ENCODE data around the gene ATMIN.

The ATMIN gene

GRCh38 chr16:81076566-81077075 lies 41.0 kb downstream of the ATMIN start:
- Histone ChIP-seq H3K27me3 (ENCODE audit: low read depth, low read length) (no peaks in the 10 kb centered on the region), H3K79me2 (ENCODE audit: low read length) (no peaks in the 10 kb centered on the region), H3K9ac (ENCODE audit: low read length) (peak overlapping the region; percentile 79), H3K4me1 (ENCODE audit: low read length) (peaks cover 9% of the 10 kb centered on the region; the same call in 1 of the 2 replicates), H3K36me3 (replicated peaks; ENCODE audit: low read depth, low read length) (no peaks in the 10 kb centered on the region), H3K4me3 (ENCODE audit: low read length) (peak overlapping the region; percentile 81), H2AFZ (ENCODE audit: low read depth, low read length) (peak overlapping the region; percentile 92), H4K20me1 (ENCODE audit: insufficient read depth, low read length) (no peaks in the 10 kb centered on the region), H3K27ac (ENCODE audit: low read length) (peak overlapping the region; percentile 60), H3K4me2 (ENCODE audit: low read length) (peak overlapping the region; percentile 93), H3K9me3 (ENCODE audit: insufficient read depth, low read length) (no peaks in the 10 kb centered on the region)
- TF ChIP-seq EZH2phosphoT487 (IDR thresholded peaks at IDR 0.05; ENCODE audit: low read depth): no peak
- TF ChIP-seq CTCF (IDR thresholded peaks at IDR 0.05; ENCODE audit: low read depth, low read length): no peak

GRCh38 chr16:81077076-81077940 lies 41.7 kb downstream of the ATMIN start, which contains the start of gene C16orf46:
Gene C16orf46, minus strand, starts transcription at chr16:81077238. Its CDS starts 13,283 bp downstream, at chr16:81063955.
- peaks cover 9% of the 10 kb centered on the region; the same call in 1 of the 2 replicates for H3K4me1 ChIP-seq (ENCODE audit: low read length)
- peak within 1 kb of the TSS; percentile 79 for H3K9ac ChIP-seq (ENCODE audit: low read length)
- no peaks in the 10 kb centered on the region for H3K9me3 ChIP-seq (ENCODE audit: insufficient read depth, low read length)
- no peaks in the 10 kb centered on the region for H3K27me3 ChIP-seq (ENCODE audit: low read depth, low read length)
- H2AFZ ChIP-seq (ENCODE audit: low read depth, low read length): peak within 1 kb of the TSS; percentile 92
- H3K36me3 ChIP-seq (replicated peaks; ENCODE audit: low read depth, low read length): no peaks in the 10 kb centered on the region
- H3K4me3 ChIP-seq (ENCODE audit: low read length): peak within 1 kb of the TSS; percentile 81
- H4K20me1 ChIP-seq (ENCODE audit: insufficient read depth, low read length): no peaks in the 10 kb centered on the region
- TF ChIP-seq EZH2phosphoT487 (IDR thresholded peaks at IDR 0.05; ENCODE audit: low read depth): no peak
- TF ChIP-seq CTCF (IDR thresholded peaks at IDR 0.05; ENCODE audit: low read depth, low read length): no peak
- H3K79me2 ChIP-seq (ENCODE audit: low read length): no peaks in the 10 kb centered on the region
- peak within 1 kb of the TSS; percentile 93 for H3K4me2 ChIP-seq (ENCODE audit: low read length)
- peak within 1 kb of the TSS; percentile 60 for H3K27ac ChIP-seq (ENCODE audit: low read length)

DNA sequence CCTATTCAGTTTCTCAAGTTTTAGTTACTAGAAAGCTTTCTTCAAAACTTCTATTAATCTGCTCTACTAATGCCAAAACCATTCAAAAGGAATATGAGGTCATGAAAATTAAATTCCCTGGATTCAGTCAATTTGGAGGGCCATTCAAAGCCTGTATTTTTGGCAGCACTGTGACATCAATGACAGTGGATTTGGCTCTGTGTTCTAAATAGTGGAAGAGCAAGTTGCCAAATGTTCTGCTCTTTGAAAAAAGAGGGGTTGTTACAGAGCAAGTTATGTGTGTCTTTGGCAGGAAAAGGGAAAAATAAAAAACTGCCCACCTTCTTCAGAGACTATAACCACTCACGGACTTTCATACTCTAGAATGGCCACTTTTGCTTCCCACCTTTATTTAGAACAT lies 44.6 kb downstream of the ATMIN start:
- Histone ChIP-seq H3K27me3 (ENCODE audit: low read depth, low read length) (no peaks in the 10 kb centered on the region), H3K79me2 (ENCODE audit: low read length) (no peaks in the 10 kb centered on the region), H2AFZ (ENCODE audit: low read depth, low read length) (no peak overlapping the region), H3K4me3 (ENCODE audit: low read length) (no peak overlapping the region), H3K36me3 (replicated peaks; ENCODE audit: low read depth, low read length) (no peaks in the 10 kb centered on the region), H3K4me1 (ENCODE audit: low read length) (peaks cover 9% of the 10 kb centered on the region; the same call in 1 of the 2 replicates), H3K9me3 (ENCODE audit: insufficient read depth, low read length) (no peaks in the 10 kb centered on the region), H3K27ac (ENCODE audit: low read length) (no peak overlapping the region), H3K4me2 (ENCODE audit: low read length) (no peak overlapping the region), H3K9ac (ENCODE audit: low read length) (no peak overlapping the region), H4K20me1 (ENCODE audit: insufficient read depth, low read length) (no peaks in the 10 kb centered on the region)
- TF ChIP-seq CTCF (IDR thresholded peaks at IDR 0.05; ENCODE audit: low read depth, low read length): no peak
- TF ChIP-seq EZH2phosphoT487 (IDR thresholded peaks at IDR 0.05; ENCODE audit: low read depth): no peak

DNA sequence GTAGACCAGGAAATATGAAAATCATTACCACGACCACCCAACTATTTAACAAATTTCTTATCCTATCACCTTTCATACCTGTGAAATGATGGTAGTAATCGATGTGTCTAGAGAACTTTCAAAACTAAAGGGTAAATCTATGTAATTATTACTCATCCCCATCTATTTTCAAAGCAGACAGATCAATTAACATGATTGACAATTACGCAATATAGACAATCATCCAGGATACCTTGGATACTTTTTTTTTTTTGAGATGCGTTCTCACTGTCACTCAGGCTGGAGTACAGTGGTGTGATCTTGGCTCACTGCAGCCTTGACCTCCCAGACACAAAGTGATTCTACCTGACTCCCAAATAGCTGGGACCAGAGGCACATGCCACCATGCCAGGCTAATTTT lies 45.4 kb downstream of the ATMIN start:
- Histone ChIP-seq H3K4me1 (ENCODE audit: low read length) (peaks cover 9% of the 10 kb centered on the region; the same call in 1 of the 2 replicates), H2AFZ (ENCODE audit: low read depth, low read length) (no peak overlapping the region), H3K9ac (ENCODE audit: low read length) (no peak overlapping the region), H4K20me1 (ENCODE audit: insufficient read depth, low read length) (no peaks in the 10 kb centered on the region), H3K36me3 (replicated peaks; ENCODE audit: low read depth, low read length) (no peaks in the 10 kb centered on the region), H3K4me3 (ENCODE audit: low read length) (no peak overlapping the region), H3K27me3 (ENCODE audit: low read depth, low read length) (no peaks in the 10 kb centered on the region), H3K27ac (ENCODE audit: low read length) (no peak overlapping the region), H3K4me2 (ENCODE audit: low read length) (no peak overlapping the region), H3K79me2 (ENCODE audit: low read length) (no peaks in the 10 kb centered on the region), H3K9me3 (ENCODE audit: insufficient read depth, low read length) (no peaks in the 10 kb centered on the region)
- TF ChIP-seq CTCF (IDR thresholded peaks at IDR 0.05; ENCODE audit: low read depth, low read length): no peak
- no peak for TF ChIP-seq EZH2phosphoT487 (IDR thresholded peaks at IDR 0.05; ENCODE audit: low read depth)

Data from OCI-LY3 (cell line).